ENCODE results near the gene CACNA2D2.

CACNA2D2 gene

GRCh38 chr3:50525987-50526386, 22.6 kb upstream of the CACNA2D2 start:
- no peak overlapping the region for H3K4me3 ChIP-seq (replicated peaks; ENCODE audit: low read depth, low read length)
- TF ChIP-seq CTCF (IDR thresholded peaks at IDR 0.05; ENCODE audit: low read length, missing control alignments): no peak
- peak; percentile 52 for DNase-seq (ENCODE audit: low read depth)

- TF ChIP-seq CTCF (IDR thresholded peaks at IDR 0.05; ENCODE audit: low read length, missing control alignments): no peak
- no peak overlapping the region for H3K4me3 ChIP-seq (replicated peaks; ENCODE audit: low read depth, low read length)
- no peak for DNase-seq (ENCODE audit: low read depth)
These were observed 21.9 kb upstream of the CACNA2D2 start for GRCh38 chr3:50525191-50525910.

- no peak for DNase-seq (ENCODE audit: low read depth)
- H3K4me3 ChIP-seq (replicated peaks; ENCODE audit: low read depth, low read length): no peak overlapping the region
- no peak for TF ChIP-seq CTCF (IDR thresholded peaks at IDR 0.05; ENCODE audit: low read length, missing control alignments)
These were observed 21.3 kb upstream of the CACNA2D2 start for GRCh38 chr3:50524746-50525145.

GRCh38 chr3:50523279-50523811, 19.9 kb upstream of the CACNA2D2 start:
- H3K4me3 ChIP-seq (replicated peaks; ENCODE audit: low read depth, low read length): no peak overlapping the region
- no peak for TF ChIP-seq CTCF (IDR thresholded peaks at IDR 0.05; ENCODE audit: low read length, missing control alignments)
- DNase-seq (ENCODE audit: low read depth): no peak

GRCh38 chr3:50521572-50521971, 18.1 kb upstream of the CACNA2D2 start:
- no peak for TF ChIP-seq CTCF (IDR thresholded peaks at IDR 0.05; ENCODE audit: low read length, missing control alignments)
- H3K4me3 ChIP-seq (replicated peaks; ENCODE audit: low read depth, low read length): no peak overlapping the region
- no peak for DNase-seq (ENCODE audit: low read depth)

- no peak for DNase-seq (ENCODE audit: low read depth)
- H3K4me3 ChIP-seq (replicated peaks; ENCODE audit: low read depth, low read length): no peak overlapping the region
- no peak for TF ChIP-seq CTCF (IDR thresholded peaks at IDR 0.05; ENCODE audit: low read length, missing control alignments)
These were observed 17.4 kb upstream of the CACNA2D2 start for GRCh38 chr3:50520849-50521248.
